Ecto neural progenitor cell (in vitro differentiated cells): ENCODE results near the gene DHRS13.
A peak's percentile ranks its signal among the peaks of the same experiment; 100 is the strongest.
"Not testable (repeated sequence)": the region's sequence is repeated elsewhere in the genome, so short reads cannot be mapped to it uniquely, and the experiment has no call there.

Experiments
- DNase-seq: peaks from one replicate; pipeline ENCODE4 v3.0.0-alpha.2; 2018; ENCODE audit warnings: low spot score

The DHRS13 gene

DNA sequence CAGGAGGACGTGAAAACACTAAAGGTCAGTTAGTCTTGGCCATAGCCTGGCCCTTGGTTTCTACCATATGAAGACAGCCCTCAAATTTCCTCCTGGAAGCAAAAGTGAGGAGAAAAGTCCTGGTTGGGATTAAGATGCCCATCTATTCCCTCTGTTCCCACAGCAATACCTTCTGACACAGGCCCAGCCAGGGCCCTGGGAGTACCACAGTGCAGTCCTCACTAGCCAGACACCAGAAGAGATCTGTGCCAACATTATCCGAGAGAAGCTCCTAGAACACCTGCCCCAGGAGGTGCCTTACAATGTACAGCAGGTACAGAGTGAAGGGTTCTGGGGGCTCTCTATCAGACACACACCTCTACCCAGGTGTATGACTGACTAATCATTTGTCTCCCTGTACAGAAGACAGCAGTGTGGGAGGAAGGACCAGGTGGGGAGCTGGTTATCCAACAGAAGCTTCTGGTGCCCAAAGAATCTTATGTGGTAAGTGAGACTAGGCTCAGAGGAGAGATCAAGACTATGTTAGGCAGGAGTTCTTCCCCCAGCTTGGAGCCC, 44.0 kb downstream of the DHRS13 start:
- DNase-seq, result no peak

DNA sequence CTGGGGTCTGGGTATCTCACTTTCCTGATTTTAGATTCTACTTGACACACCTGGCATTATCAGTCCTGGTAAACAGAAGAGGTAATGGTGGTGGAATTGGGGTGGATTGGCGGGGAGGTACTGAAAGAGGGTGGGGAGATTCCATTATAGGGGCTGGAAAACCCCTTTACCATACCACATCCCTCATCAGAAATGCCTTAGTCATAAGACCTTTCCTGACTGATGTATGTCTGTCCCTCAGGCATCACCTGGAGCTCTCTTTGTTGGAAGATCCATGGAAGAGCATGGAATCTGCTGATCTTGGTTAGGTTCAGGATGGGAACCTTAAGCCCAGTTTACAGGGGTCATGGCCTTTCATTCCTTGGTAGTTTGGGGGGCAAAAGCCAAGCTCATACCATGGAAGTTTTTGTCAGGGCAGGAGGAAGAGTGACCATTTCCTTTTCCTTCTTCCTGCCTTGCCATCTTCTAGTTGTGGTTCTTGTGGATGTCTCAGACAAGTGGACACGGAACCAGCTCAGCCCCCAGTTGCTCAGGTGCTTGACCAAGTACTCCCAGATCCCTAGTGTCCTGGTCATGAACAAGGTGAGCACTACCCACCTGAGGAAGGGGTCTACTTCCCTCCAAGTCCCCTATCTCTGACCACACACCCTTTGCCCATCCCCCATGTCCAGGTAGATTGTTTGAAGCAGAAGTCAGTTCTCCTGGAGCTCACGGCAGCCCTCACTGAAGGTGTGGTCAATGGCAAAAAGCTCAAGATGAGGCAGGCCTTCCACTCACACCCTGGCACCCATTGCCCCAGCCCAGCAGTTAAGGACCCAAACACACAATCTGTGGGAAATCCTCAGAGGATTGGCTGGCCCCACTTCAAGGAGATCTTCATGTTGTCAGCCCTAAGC, 44.7 kb downstream of the DHRS13 start:
- DNase-seq, result no peak

DNA sequence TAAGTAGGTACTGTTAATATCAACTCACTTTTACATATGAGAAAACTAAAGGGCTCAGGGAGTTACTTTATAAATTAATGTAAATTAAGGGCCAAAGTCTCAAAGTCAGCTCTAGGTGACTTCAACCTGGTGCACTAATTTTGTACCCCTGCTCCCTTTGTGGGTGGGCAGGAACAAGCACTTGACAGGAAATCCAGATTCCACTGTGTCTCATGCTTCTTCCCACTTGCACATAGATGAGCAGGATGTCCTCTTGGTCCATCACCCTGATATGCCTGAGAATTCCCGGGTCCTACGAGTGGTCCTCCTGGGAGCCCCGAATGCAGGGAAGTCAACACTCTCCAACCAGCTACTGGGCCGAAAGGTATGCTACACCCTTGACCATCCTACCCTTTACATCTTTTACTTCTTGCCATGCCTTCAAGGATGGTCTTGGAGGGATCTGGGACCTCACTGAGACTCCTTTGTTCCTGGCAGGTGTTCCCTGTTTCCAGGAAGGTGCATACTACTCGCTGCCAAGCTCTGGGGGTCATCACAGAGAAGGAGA, 46.8 kb downstream of the DHRS13 start:
- no peak for DNase-seq

DNA sequence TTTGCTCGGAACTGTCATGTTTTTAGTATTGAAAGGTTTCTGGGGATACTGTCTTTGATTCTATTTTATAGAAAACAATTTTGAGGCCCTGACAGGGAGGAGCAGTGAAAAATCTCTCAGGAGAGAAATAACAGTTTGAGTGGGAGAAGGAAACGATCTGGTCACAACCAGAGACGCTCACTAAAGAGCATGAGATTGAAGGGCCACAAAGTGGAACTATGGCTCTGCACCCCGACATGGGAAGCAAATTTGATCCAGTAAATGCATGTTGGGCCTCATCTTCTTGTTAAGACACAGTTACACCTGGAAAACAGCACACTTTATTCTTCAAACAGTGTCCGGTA, 47.6 kb downstream of the DHRS13 start:
- DNase-seq, result no peak

DNA sequence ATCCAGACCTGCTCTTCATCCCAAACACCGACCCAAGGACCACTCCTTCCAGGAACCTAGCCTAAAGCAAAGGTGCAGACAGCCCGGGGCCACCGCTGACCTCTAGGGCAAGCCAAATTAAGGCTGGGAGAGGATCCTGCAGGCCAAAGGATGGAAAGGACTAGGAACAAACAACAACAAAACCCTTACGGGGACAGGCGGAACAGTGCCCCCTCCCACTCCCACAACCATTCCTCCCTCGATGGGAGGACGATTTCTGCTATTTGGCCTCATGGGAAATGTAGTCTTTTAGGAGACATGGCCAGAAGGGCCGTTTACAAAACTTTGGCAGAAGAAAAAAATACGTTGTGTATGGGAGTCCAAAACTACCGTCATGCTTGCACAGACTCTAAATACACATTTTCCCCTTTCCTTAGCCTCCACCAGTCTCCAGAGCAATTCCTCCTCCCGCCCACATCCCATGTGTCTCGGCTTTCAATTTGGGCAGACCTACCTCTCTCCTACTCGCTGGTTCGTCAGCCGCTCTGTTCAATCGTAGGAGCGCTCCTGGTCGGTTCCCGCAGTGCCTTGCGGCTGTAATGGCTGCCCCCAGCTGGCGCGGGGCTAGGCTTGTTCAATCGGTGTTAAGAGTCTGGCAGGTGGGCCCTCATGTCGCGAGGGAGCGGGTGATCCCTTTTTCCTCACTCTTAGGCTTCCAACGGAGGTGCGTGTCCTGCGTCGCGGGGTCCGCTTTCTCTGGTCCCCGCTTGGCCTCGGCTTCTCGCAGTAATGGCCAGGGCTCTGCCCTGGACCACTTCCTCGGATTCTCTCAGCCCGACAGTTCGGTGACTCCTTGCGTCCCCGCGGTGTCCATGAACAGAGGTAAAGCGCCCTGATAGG, 48.2 kb downstream of the DHRS13 start, which contains the start of gene ERAL1:
ERAL1 (plus strand) TSS at position 560 of the 879 bp plus-strand sequence; CDS start at position 579, 19 bp downstream.
- DNase-seq, result peak; percentile 94

DNA sequence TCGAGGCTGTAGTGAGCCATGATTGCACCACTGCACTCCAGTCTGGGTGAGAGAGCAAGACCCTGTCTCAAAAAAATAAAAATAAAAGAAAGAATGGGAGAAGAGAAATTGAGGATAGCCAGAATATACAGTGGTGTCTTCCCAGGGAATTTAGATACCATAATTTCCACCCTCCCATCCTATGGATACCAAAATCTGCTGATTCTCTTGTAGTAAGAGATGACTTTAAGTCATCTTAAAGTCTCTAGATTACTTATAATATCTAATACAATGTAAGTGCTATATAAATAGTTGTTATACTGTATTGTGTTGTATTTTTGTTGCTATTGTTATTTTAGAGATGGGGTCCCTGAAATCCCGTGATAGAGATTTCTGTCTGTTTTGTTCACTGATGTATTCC, 49.6 kb downstream of the DHRS13 start:
- no peak for DNase-seq

DNA sequence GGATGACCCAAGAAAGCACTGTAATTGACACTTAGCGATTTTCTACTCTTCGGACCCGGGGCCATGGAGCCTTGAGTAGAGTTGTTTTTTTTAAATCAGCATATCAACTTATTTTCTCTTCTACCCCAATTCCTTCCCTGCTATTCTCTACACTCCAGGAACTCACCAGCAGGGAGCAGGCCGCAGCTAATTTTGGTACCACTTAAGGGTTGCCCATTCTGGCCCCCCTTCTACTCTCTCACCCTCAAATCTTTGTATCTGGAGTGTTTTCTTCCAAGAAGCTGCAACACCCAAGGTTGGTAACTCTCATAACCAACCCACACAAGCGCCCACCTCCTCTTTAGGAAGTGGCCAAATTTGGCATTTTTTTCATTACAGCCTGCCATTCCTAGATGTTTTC, 53.6 kb downstream of the DHRS13 start:
- DNase-seq, result no peak

DNA sequence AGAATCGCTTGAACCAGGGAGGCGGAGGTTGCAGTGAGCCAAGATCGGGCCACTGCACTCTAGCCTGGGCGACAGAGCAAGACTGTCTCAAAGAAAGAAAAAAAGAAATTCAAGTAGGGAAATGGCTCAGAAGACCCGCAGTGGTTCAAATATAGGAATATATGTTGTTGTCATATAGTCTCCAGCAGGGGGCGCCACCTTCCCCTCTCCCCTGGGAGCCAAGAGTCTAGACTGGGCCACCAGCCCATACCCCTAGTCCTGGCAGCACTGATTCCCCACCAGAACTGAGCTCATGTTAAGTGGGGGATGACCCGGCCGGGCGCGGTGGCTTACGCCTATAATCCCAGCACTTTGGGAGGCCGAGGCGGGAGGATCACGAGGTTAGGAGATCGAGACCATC, 54.2 kb downstream of the DHRS13 start:
- not testable (repeated sequence) for DNase-seq
